Mesodermal cell (in vitro differentiated cells): ENCODE measurements around the gene ZNF497.
"Not testable (repeated sequence)": the region's sequence is repeated elsewhere in the genome, so short reads cannot be mapped to it uniquely, and the experiment has no call there.

Experiments used
- H3K27ac ChIP-seq: 2 replicates; pipeline ENCODE4 v1.7.0; 2013; ENCODE audit warnings: mild to moderate bottlenecking, low read depth, low read length, moderate library complexity; ENCODE audit not compliant: severe bottlenecking
- H3K36me3 ChIP-seq: 2 replicates; pipeline ENCODE4 v1.7.1; 2013; ENCODE audit warnings: mild to moderate bottlenecking, low read length, moderate library complexity; ENCODE audit not compliant: control insufficient read depth, insufficient read depth
- H3K4me1 ChIP-seq: one replicate; pipeline ENCODE4 v1.7.1; 2013; ENCODE audit warnings: mild to moderate bottlenecking, low read length; ENCODE audit not compliant: insufficient read depth, control insufficient read depth, poor library complexity, severe bottlenecking
- H3K4me3 ChIP-seq: 2 replicates; pipeline ENCODE4 v1.7.0; 2013; ENCODE audit warnings: low read length, control low read depth, mild to moderate bottlenecking; ENCODE audit not compliant: insufficient read depth, poor library complexity, severe bottlenecking; ENCODE audit errors: extremely low read depth
- H3K9me3 ChIP-seq: 2 replicates; pipeline ENCODE4 v1.7.1; 2013; ENCODE audit warnings: mild to moderate bottlenecking, low read length, moderate library complexity; ENCODE audit not compliant: control insufficient read depth
- WGBS, 2 experiments: methylation state at CpG; one replicate each; pipeline ENCODE4 v1.1.5; 2013; ENCODE audit warnings: missing lambda C conversion rate in 2 of 2; ENCODE audit not compliant: insufficient coverage in 2 of 2; 5-methylcytosine and 5-hydroxymethylcytosine counted together

The ZNF497 gene

GRCh38 chr19:58325311-58326022 lies 37.1 kb downstream of the ZNF497 start:
- H3K36me3 ChIP-seq: no peaks in the 10 kb centered on the region
- peaks cover 18% of the 10 kb centered on the region for H3K4me1 ChIP-seq
- H3K9me3 ChIP-seq: no peaks in the 10 kb centered on the region
- no peak overlapping the region for H3K27ac ChIP-seq
- H3K4me3 ChIP-seq: peak overlapping the region; percentile 67
- WGBS, 2 experiments: 92 to 100% methylated on average over 3 to 4 of the region's 6 CpGs

GRCh38 chr19:58319241-58319640 lies 43.3 kb downstream of the ZNF497 start:
- Histone ChIP-seq H3K36me3 (peaks cover 28% of the 10 kb centered on the region), H3K4me3 (no peak overlapping the region), H3K4me1 (no peaks in the 10 kb centered on the region), H3K27ac (no peak overlapping the region), H3K9me3 (no peaks in the 10 kb centered on the region)
- WGBS, 2 experiments: 97 to 99% methylated on average over 9 to 10 of the region's 10 CpGs

- no peak overlapping the region for H3K27ac ChIP-seq
- WGBS, 2 experiments: 87 to 93% methylated on average over 2 to 4 of the region's 4 CpGs
- H3K36me3 ChIP-seq: peaks cover 38% of the 10 kb centered on the region
- H3K4me1 ChIP-seq: no peaks in the 10 kb centered on the region
- H3K4me3 ChIP-seq: no peak overlapping the region
- H3K9me3 ChIP-seq: no peaks in the 10 kb centered on the region
Measured at GRCh38 chr19:58318297-58318696, 44.3 kb downstream of the ZNF497 start.

- Histone ChIP-seq H3K36me3 (peaks cover 45% of the 10 kb centered on the region), H3K4me3 (no peak overlapping the region), H3K9me3 (no peaks in the 10 kb centered on the region), H3K4me1 (no peaks in the 10 kb centered on the region), H3K27ac (no peak overlapping the region)
- 96 to 100% methylated on average over 1 to 3 of the region's 7 CpGs for WGBS, 2 experiments
Measured at GRCh38 chr19:58317476-58318072, 45.0 kb downstream of the ZNF497 start.

- 100% methylated on average over 2 of the region's 2 CpGs for WGBS, 2 experiments
- no peak overlapping the region for H3K4me3 ChIP-seq
- H3K27ac ChIP-seq: no peak overlapping the region
- peaks cover 61% of the 10 kb centered on the region for H3K36me3 ChIP-seq
- no peaks in the 10 kb centered on the region for H3K9me3 ChIP-seq
- H3K4me1 ChIP-seq: no peaks in the 10 kb centered on the region
Measured at GRCh38 chr19:58315580-58315979, 47.0 kb downstream of the ZNF497 start.

GRCh38 chr19:58311345-58311865 lies 51.1 kb downstream of the ZNF497 start:
- Histone ChIP-seq H3K4me3 (no peak overlapping the region), H3K4me1 (no peaks in the 10 kb centered on the region), H3K27ac (no peak overlapping the region), H3K36me3 (peaks cover 93% of the 10 kb centered on the region), H3K9me3 (peaks cover 3% of the 10 kb centered on the region)
- WGBS, 2 experiments: 88 to 94% methylated on average over 4 to 5 of the region's 7 CpGs

- H3K9me3 ChIP-seq, H3K27ac ChIP-seq, H3K4me3 ChIP-seq, H3K4me1 ChIP-seq: not testable (repeated sequence)
- WGBS, 2 experiments: 70 to 94% methylated on average over 3 to 5 of the region's 13 CpGs
- peaks cover 93% of the 10 kb centered on the region for H3K36me3 ChIP-seq
Measured at GRCh38 chr19:58310685-58311084, 51.9 kb downstream of the ZNF497 start.

- Histone ChIP-seq H3K9me3 (peaks cover 3% of the 10 kb centered on the region), H3K27ac (no peak overlapping the region), H3K4me3 (no peak overlapping the region), H3K36me3 (peaks cover 65% of the 10 kb centered on the region), H3K4me1 (no peaks in the 10 kb centered on the region)
- 100% methylated on average over 1 to 4 of the region's 4 CpGs for WGBS, 2 experiments
Measured at GRCh38 chr19:58307736-58308135, 54.8 kb downstream of the ZNF497 start.

GRCh38 chr19:58305932-58306323 lies 56.6 kb downstream of the ZNF497 start:
- H3K27ac ChIP-seq: peak overlapping the region; percentile 91
- H3K36me3 ChIP-seq: peaks cover 61% of the 10 kb centered on the region

GRCh38 chr19:58305065-58305931 lies 57.3 kb downstream of the ZNF497 start, which contains the start of gene ERVK3-1:
Gene ERVK3-1 (plus strand): TSS chr19:58305377. CDS start chr19:58312169, 6,792 bp downstream.
- Histone ChIP-seq H3K4me1 (no peaks in the 10 kb centered on the region), H3K9me3 (peaks cover 3% of the 10 kb centered on the region), H3K36me3 (peaks cover 67% of the 10 kb centered on the region), H3K27ac (peak within 1 kb of the TSS; percentile 91), H3K4me3 (peak within 1 kb of the TSS; percentile 91)
- 1% methylated on average over 44 to 46 of the region's 55 CpGs for WGBS, 2 experiments

More at GRCh38 chr19:58305932-58306323, 56.6 kb downstream of the ZNF497 start:
- peak overlapping the region; percentile 91 for H3K4me3 ChIP-seq
- H3K4me1 ChIP-seq: no peaks in the 10 kb centered on the region
- H3K9me3 ChIP-seq: peaks cover 3% of the 10 kb centered on the region
- WGBS, 2 experiments: 77 to 82% methylated on average over 10 to 12 of the region's 12 CpGs
